RWPE2 (cell line): Measurements from ENCODE around the gene GIGYF1.

ENCODE experiments used
- ATAC-seq: fragments of 200-7000 bp; cut with Tn5 transposase; 3 replicates; pipeline ENCODE4 v1.9.1; 2021; ENCODE audit warnings: low read depth
- DNase-seq: peaks from one replicate; pipeline ENCODE4 v3.0.0-alpha.2; 2020; ENCODE audit warnings: low spot score
- H3K27ac ChIP-seq: fragments of 450-650 bp; 2 replicates; pipeline ENCODE4 v1.5.1; 2017; ENCODE audit warnings: mild to moderate bottlenecking; ENCODE audit not compliant: poor library complexity, severe bottlenecking
- H3K27me3 ChIP-seq: fragments of 250-450 bp; sonication (Bioruptor Pico); 2 replicates; pipeline ENCODE4 v1.5.1; 2021; ENCODE audit warnings: mild to moderate bottlenecking, moderate library complexity; ENCODE audit not compliant: insufficient read depth, poor library complexity, severe bottlenecking
- H3K36me3 ChIP-seq: fragments of 250-450 bp; sonication (Bioruptor Pico); 2 replicates; pipeline ENCODE4 v1.5.1; 2020; ENCODE audit warnings: low read depth, mild to moderate bottlenecking, moderate library complexity
- H3K4me1 ChIP-seq: fragments of 250-450 bp; sonication (Bioruptor Pico); 2 replicates; pipeline ENCODE4 v1.5.1; 2021; ENCODE audit warnings: mild to moderate bottlenecking, moderate library complexity; ENCODE audit not compliant: insufficient read depth, poor library complexity, severe bottlenecking
- H3K4me3 ChIP-seq: fragments of 250-450 bp; sonication (Bioruptor Pico); 2 replicates; pipeline ENCODE4 v1.5.1; 2021; ENCODE audit warnings: mild to moderate bottlenecking, moderate library complexity; ENCODE audit not compliant: severe bottlenecking
- H3K9me3 ChIP-seq: fragments of 250-450 bp; sonication (Bioruptor Pico); 2 replicates; pipeline ENCODE4 v1.5.1; 2021; ENCODE audit warnings: mild to moderate bottlenecking, moderate library complexity; ENCODE audit not compliant: severe bottlenecking
- TF ChIP-seq, protein P1 (sequence below): fragments of 450-650 bp; IDR thresholded peaks from one replicate; pipeline ENCODE4 v1.5.1; 2017; ENCODE audit warnings: mild to moderate bottlenecking, moderate library complexity; ENCODE audit not compliant: poor library complexity, severe bottlenecking

GIGYF1 gene

GRCh38 chr7:100640517-100641440 lies 53.3 kb downstream of the GIGYF1 start:
- Histone ChIP-seq H3K27me3 (no peaks in the 10 kb centered on the region), H3K4me3 (no peak overlapping the region), H3K27ac (no peak overlapping the region)

DNA sequence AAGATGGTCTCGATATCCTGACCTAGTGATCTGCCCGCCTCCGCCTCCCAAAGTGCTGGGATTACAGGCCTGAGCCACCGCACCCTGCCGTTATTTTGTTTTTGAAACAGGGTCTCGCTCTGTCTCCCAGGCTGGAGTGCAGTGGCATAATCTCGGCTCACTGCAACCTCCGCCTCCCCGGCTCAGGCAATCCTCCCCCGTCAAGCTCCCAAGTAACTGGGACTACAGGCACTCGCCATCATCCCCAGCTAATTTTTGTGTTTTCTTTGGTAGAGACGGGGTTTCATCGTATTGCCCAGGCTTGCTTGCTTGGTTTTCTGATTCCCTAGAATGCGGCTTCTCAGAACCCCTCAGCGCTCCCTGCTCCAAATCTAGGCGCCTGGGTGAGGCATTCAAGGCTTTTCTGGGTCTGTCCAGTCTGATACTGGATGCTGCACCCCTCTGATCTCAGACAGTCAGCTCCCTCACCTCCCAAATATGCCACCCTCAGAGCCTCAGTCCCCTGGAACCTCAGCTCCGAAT lies 54.0 kb downstream of the GIGYF1 start:
- Histone ChIP-seq H3K4me3 (no peak overlapping the region), H3K27me3 (no peaks in the 10 kb centered on the region), H3K36me3 (no peaks in the 10 kb centered on the region), H3K4me1 (no peaks in the 10 kb centered on the region), H3K9me3 (no peaks in the 10 kb centered on the region), H3K27ac (no peak overlapping the region)
- DNase-seq (no peak), ATAC-seq (no peak)
- TF ChIP-seq, protein P1, sequence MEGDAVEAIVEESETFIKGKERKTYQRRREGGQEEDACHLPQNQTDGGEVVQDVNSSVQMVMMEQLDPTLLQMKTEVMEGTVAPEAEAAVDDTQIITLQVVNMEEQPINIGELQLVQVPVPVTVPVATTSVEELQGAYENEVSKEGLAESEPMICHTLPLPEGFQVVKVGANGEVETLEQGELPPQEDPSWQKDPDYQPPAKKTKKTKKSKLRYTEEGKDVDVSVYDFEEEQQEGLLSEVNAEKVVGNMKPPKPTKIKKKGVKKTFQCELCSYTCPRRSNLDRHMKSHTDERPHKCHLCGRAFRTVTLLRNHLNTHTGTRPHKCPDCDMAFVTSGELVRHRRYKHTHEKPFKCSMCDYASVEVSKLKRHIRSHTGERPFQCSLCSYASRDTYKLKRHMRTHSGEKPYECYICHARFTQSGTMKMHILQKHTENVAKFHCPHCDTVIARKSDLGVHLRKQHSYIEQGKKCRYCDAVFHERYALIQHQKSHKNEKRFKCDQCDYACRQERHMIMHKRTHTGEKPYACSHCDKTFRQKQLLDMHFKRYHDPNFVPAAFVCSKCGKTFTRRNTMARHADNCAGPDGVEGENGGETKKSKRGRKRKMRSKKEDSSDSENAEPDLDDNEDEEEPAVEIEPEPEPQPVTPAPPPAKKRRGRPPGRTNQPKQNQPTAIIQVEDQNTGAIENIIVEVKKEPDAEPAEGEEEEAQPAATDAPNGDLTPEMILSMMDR, result no peak

More at GRCh38 chr7:100640517-100641440, 53.3 kb downstream of the GIGYF1 start:
- TF ChIP-seq, protein P1, result no peak
- Histone ChIP-seq H3K4me1 (no peaks in the 10 kb centered on the region), H3K9me3 (no peaks in the 10 kb centered on the region), H3K36me3 (no peaks in the 10 kb centered on the region)
- DNase-seq (no peak), ATAC-seq (no peak)

DNA sequence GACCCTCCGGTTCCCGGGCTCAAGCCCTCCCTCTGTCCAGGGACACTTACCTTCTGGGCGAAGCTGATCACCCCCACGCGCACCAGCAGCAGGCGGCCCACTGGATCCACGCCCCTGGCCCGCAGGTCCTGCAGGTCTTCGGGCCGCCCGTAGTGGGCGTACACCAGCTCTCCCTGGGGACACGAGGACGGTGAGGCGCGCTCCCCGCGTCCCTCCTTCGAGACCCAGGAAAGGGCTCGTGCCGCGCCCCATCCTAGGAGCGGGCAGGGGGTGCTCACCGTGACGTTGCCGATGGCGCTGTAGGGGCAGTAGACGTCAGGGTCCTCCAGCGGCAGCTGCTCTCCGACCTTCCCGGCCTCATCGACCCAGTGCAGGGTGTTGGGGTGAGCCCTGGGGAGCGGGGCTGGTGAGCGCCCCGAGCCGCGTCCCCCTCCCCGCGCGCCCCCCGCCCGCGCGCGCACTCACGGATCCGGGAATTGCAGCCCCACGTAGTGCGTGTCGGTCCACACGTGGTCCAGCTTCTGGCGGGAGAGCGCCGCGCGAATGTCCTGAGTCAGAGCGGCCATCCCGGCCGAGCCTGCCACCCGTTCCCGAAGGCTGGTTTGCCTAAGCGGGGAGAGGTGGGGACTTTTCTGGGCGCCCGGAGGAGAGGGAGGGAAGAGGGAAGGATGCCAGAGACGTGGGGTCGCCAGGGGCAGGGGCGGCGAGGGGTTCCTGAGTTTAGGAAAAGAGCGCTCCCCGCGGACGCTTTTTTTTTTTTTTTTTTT lies 60.9 kb downstream of the GIGYF1 start:
- H3K27ac ChIP-seq, result no peak overlapping the region
- H3K4me1 ChIP-seq, result no peaks in the 10 kb centered on the region
- H3K36me3 ChIP-seq, result no peaks in the 10 kb centered on the region
- H3K27me3 ChIP-seq, result no peaks in the 10 kb centered on the region
- H3K9me3 ChIP-seq, result no peaks in the 10 kb centered on the region
- H3K4me3 ChIP-seq, result peak overlapping the region; percentile 32
- ATAC-seq (peak; percentile 70), DNase-seq (no peak)
- TF ChIP-seq, protein P1, result peak; percentile 40

GRCh38 chr7:100630066-100630465 lies 64.0 kb downstream of the GIGYF1 start:
- no peaks in the 10 kb centered on the region for H3K36me3 ChIP-seq
- no peaks in the 10 kb centered on the region for H3K27me3 ChIP-seq
- no peak overlapping the region for H3K27ac ChIP-seq
- TF ChIP-seq, protein P1, result no peak
- H3K9me3 ChIP-seq, result no peaks in the 10 kb centered on the region
- ATAC-seq (no peak), DNase-seq (no peak)
- no peaks in the 10 kb centered on the region for H3K4me1 ChIP-seq
- H3K4me3 ChIP-seq, result no peak overlapping the region
